HCEC 1CT (cell line): ENCODE measurements around the gene DNAJC30.

Experiments used
- DNase-seq: peaks from one replicate; pipeline ENCODE4 v3.0.0-alpha.2; 2017

The DNAJC30 gene

DNA sequence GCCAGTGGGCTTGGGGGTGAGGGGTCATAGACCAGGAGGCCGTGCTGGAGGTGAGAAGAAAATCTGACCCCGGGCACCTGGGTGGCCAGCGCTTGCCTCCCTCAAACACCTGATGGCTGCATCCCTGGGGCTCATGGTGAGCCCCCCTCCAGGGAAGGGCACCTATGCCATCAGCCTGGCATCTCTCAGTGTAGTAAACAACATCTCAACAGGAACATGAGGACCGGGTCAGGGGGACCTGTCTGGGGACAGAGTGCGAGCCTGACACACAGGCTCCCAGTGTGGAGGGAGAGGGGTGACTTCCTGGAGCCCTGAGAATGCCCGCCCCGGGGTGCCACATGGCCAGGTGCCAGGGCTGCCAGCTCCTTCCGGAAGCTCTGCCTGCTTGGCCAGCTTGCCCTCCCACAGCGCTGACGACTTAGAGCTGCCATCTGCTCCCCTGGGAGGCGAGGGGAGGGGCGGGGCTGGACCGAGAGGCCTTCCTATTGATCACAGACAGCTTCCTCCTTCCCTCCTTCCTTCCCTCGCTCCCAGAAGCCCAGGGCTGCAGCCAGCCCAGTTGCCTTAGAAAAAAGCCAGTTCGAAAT is 23.9 kb upstream of the DNAJC30 start:
- DNase-seq, result no peak

- no peak for DNase-seq
These were observed 23.1 kb upstream of the DNAJC30 start for GRCh38 chr7:73706126-73707044.

DNA sequence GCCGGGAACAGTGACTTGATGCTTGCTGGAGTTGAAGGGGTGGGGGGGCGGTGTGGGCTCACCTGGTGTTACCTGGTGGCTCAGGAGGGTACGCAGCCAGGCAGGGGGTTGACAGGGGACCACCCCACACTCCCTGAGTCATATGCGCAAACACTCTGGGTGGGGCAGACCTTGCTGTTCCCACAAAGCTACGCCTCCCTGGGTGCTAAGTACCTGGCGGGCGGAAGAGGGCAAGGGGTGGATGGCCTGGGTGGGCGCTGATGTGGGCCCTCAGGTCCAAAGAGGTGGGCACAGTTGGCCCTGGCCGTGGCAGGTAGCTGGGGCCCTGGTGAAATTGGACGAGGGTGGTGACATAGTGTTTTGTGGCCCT is 22.3 kb upstream of the DNAJC30 start:
- no peak for DNase-seq

- DNase-seq, result no peak
These were observed 21.6 kb upstream of the DNAJC30 start for GRCh38 chr7:73704640-73705550.

DNA sequence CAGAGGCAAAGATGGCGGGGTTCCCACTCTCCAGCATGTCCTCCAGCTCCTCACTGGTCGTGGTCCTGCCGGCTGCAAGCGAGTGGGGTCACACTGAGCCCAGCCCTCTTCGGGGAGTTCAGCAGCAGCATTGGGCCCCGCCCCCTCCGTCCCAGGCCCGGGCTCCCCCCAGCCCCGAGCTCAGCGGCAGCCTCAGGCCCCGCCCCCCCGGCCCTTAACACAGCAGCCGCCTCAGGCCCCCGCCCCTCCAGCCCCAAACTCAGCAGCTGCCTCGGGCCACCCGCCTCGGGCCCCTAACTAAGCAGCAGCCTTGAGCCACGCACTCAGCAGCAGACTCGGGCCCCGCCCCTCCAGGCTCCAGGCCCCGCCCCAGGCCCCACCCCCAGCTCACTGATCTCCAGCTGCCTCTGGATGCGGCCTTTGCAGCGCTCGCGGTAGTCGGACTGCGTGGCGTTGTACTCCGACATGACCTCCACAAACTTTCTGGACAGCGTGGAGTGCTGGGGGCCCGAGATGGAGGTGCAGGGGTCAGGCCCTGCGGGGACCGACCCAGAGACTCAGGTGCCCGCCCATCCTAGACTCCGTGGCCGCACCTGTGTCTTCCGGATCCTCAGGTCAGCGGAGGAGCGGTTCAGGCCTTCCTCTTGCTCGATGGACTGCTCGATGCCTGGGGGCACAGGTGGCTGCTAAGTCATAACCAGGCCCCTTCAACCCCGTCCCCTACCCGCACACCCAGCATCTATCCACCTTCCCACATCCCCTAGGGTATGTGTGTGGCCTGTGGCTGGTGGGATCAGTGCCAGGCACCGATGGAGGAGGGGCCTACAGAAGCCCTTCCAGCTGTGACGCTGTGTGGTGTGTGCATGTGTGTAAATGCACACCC is 20.7 kb upstream of the DNAJC30 start:
- no peak for DNase-seq

GRCh38 chr7:73703225-73703624 is 20.0 kb upstream of the DNAJC30 start:
- DNase-seq, result no peak

DNA sequence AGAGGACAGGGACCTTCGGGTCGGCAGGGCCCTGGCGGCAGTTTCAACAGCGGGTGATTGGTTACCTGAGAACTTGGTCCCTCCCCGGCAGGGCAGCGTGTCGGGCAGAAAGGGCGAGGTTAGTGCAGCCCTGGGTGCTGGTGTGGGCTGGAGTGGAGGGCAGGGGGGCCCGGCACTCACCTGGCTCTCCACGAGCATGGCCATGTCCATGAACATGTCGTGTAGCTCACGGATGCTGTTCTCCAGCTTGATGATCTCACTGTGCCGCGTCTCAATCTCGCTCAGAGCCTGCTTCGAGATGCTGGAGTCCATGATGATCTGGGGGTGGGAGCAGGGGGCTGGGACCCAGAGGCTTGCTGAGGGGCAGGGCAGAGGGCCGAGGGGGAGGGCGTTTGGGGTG is 19.4 kb upstream of the DNAJC30 start:
- no peak for DNase-seq

GRCh38 chr7:73702226-73702625 is 19.0 kb upstream of the DNAJC30 start:
- no peak for DNase-seq

GRCh38 chr7:73701357-73701995 is 18.2 kb upstream of the DNAJC30 start:
- DNase-seq, result peak; percentile 28

GRCh38 chr7:73700581-73701134 is 17.4 kb upstream of the DNAJC30 start:
- no peak for DNase-seq

- no peak for DNase-seq
These were observed 16.8 kb upstream of the DNAJC30 start for GRCh38 chr7:73700069-73700423.

- DNase-seq, result no peak
These were observed 16.3 kb upstream of the DNAJC30 start for GRCh38 chr7:73699370-73700068.

- DNase-seq, result no peak
These were observed 15.2 kb upstream of the DNAJC30 start for GRCh38 chr7:73698410-73698809.

DNA sequence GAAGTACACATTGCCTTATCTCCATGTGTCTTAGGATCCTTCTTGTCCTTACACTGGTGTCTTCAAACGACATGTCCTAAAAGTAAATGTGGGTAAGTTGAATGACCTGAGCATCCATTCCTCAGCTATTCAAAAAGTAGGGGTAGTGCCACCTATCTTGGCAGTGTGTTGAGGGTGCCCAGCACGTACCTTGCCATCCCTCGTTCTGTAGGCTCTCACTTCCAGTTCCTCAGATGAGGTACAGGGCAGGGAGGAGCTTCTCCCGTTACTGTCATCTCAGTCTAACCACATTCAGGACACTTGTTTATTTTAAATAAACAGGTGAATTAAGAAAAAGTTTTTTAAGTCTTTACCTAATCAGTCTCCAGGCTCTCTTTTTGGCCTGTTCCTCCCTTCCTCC is 13.1 kb upstream of the DNAJC30 start:
- DNase-seq, result no peak

GRCh38 chr7:73690646-73691045 is 7.4 kb upstream of the DNAJC30 start:
- DNase-seq, result no peak

DNA sequence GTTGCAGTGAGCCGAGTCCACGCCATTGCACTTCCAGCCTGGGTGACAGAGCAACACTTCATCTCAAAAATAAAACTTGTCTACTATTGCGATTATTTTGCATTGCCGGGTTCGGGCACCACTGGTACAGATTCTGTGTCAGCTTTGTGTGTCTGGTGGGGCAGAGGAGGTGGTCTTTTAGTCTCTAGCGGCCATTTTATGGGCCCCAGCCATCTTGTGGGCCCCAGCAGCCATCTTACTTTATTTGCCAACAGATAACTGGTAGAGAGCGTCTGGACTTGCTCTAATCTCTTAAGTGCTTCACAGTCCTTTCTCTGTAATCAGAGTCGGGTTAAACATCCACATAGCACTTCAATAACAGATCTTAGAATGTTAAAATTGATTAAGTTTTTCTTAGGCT is 5.0 kb upstream of the DNAJC30 start:
- DNase-seq, result no peak

DNA sequence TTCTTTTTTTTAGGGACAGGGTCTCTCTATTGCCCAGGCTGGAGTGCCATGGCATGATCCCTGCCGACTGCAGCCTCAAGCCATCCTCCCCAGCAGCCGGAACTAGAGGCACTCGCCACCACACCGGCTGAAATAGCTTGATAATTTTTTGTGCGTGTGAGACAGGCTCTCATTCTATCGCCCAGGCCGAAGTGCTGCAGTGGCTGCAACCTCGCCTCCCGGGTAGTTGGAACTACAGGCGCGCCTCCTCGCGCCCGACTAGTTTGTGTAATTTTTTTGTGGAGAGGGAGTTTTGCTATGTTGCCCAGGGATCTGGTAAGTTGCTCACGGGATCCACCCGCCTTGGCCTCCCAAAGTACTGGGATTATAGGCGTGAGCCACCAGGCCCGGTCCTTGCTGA is 2.1 kb upstream of the DNAJC30 start:
- no peak for DNase-seq

DNA sequence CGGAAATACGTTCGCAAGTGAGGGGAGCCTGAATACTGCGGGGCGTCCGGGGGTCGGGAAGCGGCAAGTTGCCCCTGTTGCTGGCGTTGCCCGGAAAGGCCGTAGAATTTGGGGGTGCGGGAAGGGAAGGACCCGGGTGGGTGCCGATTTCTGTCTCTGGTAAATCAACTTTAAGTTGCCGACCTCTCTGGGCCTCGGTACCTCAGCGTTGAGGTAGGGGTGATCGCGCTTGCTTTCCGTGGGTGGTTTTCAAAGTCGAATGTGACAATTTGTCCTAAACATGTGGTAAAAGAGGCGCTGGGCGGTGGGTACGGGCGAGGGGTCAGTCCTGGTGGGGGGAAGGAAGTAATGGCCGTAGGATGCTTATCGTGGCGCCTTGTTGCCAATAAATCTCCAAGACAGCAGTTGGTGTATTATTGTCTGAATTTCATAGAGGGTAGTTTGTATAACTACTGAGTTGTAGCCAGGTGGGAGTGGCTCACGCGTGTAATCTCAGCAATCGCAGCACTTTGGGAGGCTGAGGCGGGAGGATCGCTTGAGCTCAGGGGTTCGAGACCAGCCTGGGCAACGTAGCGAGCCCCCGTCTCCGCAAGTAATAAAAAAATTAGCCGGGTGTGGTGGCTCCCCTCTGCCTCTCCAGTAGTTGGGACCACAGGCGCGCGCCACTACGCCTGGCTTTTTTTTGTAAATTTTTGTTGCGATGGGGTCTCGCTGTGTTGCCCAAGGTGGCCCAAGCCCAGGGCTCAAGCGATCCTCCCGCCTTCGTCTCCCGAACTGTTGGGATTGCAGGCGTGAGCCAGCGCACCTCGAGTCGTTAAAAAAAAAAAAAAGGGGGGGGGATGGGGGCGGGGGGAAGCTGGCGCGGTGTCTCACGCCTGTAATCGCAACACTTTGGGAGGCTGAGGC is 788 bp upstream of the DNAJC30 start:
- DNase-seq, result no peak

DNA sequence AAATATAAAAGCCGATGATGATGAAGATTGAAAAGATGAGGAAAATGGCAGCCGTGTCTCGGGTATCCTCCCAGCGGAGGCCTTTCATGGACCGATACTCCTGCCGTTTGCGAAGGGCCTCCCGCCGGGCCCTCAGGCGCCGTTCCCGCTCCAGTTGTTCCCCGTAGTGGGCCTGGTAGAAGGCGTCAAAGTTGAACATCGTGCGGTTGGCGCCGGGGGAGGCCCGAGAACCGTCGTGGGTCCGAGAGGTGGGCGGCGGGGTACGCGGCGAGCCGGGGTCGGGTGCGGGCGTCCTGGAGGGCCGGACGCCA is 553 bp downstream of the DNAJC30 start:
- DNase-seq, result no peak

DNA sequence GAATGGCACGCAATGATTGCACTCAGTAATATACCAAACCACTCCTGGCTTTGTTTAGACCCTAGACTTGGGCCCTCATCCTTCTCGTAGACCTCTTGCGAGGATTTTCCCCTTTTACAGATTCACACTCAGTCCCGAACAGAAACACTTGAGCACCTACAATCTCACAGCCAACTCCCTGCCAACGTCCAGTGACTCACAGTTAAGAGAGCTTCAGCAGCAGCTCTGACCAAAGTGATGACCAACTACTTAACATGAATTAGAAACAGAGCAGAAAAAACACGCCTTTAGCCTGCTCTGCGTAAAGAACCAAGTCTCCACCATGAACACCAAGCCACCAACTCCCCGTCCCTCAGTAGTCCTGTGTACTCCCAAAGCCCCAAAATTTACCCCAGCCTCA is 2.2 kb downstream of the DNAJC30 start:
- no peak for DNase-seq
